HG03175 (cell line): ENCODE data around the gene MYO1D.

Source experiments
- ATAC-seq: cut with Tn5 transposase; IDR thresholded peaks from one replicate; pipeline ENCODE4 v1.9.1; 2021; ENCODE audit warnings: mild to moderate bottlenecking, moderate library complexity; ENCODE audit not compliant: unreplicated experiment

MYO1D gene

DNA sequence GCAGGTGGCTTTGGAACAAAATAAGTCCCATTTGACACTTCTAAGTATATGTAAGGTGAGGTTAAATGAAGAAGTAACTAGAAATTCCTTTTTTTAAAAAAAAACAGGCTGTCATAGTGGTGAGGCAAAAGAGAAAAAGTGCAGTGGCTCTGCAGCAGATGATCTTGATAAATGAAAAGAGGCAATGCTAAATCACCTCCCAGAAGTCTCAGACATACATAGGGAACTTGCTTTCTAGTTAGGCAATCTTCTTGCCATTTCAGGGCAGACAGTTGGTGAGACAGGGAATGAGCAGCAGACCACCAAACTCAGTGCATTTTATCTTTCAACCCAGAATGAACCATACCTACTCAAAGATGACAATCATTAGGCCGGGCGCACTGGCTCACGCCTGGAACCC, 90.8 kb downstream of the MYO1D start:
- no peak for ATAC-seq

DNA sequence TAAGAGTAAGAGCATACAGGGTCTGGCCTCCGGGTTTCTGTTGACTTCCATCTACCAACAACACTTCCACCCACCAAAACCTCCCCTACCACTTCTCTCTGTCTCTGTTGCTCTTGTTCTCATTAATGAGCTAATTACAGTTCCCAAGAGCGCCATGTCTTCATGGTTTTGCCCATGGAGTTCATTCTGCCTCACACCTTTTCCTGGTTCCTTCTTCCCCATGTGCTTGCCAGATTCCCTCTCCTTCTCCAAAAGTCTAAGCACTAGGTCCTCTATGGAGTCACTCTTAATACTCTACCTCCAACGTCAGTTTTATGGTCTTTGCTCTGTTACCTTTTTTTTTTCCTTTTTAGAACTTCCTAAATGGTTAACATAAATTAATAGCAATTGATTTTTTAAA, 92.8 kb downstream of the MYO1D start:
- no peak for ATAC-seq

DNA sequence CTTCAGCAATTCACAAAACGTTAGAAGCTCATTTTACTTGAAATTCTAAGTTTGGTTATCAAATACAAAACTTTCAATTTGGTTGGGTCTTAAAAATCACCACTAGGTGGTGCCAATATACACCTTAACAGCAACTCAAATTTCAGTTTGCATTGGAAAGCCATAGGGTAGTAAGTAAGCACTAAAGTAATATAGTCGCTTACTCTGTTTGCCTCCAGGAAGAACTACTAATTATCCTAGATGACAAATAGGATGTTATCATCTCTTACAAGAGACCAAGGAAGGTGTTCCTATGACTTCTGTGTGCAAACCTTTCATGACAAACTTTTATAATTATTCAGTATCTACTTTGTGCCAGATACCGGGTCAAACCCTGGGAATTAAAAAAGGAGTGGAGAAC, 93.3 kb downstream of the MYO1D start:
- no peak for ATAC-seq

DNA sequence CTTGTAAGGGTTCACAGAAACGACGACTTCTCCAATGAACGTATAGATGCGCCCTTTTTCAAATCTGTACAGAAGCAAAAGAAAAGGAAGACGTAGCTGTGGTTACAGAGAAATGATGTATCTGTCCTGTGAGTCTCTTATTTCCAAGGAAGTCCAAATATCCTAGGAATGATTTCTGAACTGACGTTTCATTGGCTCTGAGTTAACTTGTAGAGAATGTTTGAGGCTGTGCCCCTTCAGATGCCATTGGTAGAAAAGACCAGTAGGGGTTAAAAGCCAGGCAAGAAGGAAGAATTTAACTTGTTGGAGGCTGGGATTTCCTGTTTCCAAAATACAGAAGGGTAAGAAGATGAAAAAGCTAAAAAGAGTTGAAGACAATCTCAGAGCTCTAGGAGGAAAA, 96.2 kb downstream of the MYO1D start:
- no peak for ATAC-seq

DNA sequence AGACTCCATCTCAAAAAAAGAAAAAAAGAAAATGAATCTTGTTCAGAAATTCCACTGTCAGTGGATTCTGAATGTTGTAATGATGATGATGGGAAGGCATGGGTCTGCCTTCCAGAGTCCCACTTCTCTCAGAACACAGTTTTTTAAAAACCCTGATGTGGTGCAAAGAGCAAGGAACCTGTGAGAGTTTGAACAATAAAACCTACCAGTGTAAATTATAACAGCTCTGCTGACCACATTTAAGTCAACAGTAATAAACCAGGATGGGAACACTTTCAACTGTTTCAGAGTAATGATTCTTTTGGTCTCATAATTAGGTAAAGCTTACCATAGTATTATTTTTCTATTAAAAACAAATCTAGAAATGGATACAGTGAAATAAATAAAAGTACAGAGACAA, 99.0 kb downstream of the MYO1D start:
- ATAC-seq = no peak

DNA sequence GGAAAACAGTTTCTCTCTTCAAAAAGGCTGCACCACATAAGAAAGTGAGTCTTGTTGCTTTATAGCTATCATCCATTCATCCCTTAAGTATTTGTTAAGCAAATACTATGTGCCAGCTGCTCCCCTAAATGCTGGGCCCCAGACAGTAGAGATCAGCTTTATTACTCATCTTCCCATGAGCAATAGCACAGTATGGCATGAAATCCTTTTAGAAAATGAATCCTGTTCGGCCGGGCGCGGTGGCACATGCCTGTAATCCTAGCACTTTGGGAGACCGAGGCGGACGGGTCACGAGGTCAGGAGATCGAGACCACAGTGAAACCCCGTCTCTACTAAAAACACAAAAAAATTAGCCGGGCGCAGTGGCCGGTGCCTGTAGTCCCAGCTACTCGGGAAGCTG, 99.5 kb downstream of the MYO1D start:
- ATAC-seq = no peak

DNA sequence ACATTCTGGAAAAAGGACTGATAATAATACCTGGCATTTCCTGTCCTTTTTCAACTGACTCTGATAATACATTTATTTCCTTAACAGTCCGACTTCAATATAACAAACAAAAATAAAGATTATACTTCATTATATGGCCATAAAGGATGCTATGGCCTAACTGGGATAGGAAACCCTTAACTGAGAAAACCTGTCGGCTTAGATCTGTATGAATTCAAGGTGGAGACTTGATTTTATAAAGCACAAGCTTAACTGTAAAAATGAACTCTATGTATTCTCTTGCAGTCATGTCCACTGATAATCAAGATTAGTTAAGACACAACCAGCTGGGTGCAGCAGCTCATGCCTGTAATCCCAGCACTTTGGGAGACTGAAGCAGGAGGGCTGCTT, 102.2 kb downstream of the MYO1D start:
- no peak for ATAC-seq

DNA sequence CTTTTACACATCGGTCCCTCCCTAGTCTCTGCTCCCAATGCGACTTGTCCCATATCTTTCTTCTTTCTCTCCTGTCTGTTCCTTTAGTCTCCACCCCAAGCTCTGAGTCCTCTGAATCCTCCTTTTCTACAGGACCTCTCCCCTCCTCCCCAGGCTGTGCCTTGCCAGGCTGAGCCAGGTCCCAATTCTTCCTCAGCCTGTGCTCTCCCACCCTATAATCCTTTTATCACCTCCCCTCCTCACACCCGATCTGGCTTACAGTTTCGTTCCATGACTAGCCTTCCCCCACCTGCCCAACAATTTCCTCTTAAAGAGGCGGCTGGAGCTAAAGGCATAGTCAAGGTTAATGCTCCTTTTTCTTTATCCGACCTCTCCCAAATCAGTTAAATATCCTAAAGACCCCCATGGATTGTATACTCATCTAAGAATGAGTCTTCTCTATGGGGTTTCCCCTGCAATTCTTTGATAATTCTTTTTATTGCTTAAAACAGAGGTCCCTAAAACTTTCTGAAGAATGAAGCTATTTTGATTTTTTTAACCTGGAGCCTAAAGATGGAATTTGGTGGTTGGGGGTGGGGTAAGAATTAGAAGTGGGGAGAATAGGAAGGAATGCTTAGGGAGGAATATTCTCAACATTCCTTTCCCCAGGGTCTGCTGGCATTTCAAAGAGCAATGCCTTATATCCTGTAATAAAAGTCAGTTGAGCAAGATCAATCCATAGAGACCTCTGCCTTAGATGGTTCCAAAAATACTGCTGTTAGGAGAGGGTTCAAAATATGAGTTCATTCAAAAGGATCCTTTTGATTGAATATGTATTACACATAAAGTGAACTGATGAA, 102.8 kb downstream of the MYO1D start:
- ATAC-seq = no peak

DNA sequence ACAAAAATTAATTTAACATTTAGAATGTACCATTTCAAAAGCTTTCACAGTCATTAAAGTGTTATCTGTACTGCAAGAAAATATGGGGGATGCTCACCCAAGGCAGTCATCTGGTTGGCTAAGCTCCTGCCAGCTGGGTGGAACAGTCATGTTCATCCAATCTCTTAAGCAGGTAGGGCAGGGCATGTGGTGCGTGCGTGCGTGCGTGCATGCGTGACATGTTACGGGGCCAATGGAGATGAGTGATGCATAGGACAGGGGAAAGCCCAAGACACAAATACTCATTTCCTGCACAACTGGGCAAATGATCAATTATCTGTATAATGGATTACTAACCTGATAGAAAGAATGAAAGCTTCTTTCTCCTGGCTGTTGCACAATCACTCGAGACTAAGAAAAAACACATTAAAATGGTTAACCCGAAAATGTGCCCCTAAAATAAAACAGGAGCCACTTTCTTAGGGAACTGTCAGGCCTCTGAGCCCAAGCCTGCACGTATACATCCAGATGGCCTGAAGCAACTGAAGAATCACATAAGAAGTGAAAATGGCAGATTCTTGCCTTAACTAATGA, 104.4 kb downstream of the MYO1D start:
- ATAC-seq = peak; percentile 49

DNA sequence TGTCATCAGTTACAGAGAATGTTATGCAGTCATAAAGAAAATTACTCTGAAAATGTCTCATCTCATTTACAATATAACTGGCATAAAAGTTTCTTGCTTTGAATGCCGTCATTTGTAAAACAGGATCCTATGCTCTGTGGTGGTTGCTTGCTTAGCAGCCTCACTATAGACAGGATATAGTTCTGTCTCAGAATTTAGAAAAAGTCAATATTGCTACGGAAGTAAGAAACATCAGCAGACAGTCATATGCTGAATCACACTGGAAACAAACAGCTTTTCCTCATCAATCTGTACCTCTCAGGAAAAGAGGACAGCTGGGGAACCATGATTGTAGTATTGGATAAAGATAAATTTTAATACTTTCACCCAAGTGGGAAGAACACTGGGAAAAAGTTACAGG, 105.5 kb downstream of the MYO1D start:
- no peak for ATAC-seq

DNA sequence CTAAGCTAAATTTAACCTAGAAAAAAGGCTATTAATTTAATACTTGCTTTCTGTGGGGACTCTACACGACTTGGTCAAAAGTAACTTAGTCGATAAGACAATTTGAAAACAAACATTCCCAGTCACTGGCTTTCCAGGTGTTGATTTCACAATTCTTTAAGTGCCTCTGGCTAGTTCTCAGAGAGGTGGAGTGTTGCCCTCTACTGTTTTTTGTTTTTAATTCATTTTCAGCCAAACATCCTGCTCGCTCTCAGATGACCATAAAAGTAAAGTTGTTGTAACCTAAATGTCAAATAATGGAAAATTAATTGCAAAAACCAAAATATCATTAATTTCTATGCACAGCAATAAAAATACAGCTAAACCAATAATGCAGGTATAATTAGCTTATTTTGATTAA, 107.1 kb downstream of the MYO1D start:
- no peak for ATAC-seq

DNA sequence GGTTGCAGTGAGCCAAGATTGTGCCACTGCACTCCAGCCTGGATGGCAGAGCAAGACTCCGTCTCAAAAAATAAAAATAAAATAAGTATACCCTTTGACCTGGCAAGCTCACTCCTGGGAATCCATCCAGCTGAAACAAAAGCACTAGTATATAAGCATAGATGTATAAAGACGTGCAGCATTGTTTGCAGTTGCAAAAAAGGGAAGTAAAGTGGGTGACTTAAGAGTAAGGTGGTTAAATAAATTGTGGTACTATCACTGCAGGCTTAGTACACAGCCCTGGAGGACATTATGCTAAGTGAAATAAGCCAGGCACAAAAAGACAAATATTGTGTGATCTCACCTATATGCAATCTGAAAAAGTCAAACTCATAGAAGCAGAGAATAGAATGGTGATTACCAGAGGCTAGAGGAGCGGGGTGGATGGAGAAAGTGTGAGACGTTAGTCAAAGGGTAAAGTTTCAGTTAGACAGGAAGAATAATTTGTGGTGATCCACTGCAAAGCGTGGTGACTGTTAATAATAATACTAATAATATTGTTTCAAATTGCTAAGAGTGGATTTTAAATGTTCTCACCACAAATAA, 113.0 kb downstream of the MYO1D start:
- ATAC-seq = no peak

DNA sequence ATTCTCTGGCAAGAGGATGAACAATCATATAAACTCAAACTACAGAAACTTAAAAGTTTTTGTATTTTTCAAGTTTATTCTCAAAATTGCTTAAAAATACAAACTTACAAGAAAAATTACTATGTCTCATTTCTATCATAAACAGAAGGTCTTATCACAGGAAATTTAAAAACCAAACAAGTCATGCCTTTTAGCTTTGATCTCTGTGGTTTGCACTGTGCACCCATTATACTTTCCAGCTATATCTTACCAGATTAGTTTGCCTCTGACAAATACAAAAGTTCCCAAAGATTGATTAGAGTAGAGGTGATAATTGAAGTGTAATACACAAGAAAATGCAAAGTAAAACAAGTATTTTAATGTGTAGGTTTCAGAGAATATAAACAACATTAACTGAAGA, 117.4 kb downstream of the MYO1D start:
- no peak for ATAC-seq

DNA sequence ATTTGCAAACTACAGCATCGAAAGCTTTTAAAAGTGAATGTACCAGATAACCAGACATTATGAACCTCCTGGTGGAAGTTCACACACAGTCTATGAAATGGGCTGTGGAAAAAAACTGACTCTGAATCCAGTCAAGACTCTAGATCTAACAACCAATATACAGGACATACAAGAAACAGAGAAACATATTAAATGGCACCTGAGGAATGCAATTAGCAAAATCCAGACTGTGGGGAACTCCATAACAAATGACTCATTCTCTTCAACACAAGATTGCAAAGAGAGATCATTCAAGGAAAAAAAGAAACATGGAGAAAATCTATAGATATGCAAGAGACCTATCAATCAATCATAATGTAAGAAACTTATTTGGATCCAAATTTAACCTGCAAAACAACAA, 119.0 kb downstream of the MYO1D start:
- no peak for ATAC-seq

DNA sequence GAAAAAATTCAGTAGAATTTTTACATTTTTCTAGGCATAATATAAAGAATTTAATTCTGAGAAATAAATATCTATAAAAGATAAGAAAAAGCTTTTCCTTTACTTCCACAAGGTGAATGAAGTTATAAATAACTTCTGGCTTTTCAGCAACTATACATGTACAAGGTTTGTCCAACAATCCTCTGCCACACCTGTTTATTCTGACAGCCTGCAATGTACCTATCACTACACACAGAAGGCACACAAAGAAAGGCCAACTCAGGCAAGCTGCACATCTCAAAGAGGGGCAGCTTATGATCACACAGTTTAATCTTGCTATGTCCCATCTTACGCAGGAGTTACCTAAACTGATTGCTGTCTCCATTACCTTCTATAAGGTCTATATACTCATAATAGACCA, 120.2 kb downstream of the MYO1D start:
- no peak for ATAC-seq

DNA sequence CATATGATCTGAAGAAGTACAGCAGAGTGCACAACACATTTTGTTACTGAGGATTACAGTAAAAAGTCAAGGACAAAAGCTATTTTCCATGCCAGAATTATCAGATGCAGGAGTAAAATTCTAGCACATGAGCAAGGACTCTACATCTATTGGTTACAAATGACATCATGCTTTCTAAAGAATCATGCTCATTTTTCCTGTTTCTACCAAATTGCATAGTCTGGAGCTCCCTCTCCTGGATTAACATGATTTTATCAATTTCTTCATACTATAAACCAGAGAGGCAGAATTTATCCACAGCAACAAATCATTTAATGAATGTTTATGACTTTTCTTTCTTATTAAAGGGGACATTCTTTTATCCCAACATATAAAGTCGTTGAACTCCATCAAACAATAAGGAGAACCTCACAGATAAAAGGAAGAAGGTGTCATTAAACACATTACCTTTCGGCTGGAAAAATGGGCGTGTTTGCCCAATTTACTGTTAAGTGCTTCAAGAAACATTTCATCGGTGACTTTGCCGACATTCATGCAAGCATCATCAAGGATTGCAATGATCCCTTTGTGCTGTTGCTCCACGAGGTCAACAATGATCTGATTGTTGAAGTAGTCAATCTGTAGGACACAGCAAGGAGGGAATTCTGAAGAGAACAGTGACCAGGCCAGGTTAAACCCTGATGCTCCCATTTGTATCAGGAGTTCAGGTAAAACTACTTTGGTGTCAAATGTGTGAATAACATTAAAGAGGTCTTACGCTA, 121.7 kb downstream of the MYO1D start:
- ATAC-seq = no peak

DNA sequence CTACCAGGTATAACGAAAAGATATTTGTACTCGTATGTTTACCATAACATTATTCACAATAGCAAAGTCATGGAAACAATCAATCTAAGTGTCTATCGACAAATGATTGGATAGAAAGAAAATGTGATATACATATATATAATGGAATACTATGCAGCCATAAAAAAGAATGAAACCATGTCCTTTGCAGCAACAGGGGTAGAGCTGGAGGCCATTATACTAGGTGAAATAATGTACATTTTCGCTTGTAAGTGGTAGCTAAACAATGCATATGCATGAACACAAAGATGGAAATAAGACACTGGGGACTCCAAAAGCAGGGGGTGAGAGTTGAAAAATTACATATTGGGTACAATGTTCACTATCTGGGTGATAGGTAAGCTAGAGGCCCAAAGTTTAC, 124.0 kb downstream of the MYO1D start:
- no peak for ATAC-seq

DNA sequence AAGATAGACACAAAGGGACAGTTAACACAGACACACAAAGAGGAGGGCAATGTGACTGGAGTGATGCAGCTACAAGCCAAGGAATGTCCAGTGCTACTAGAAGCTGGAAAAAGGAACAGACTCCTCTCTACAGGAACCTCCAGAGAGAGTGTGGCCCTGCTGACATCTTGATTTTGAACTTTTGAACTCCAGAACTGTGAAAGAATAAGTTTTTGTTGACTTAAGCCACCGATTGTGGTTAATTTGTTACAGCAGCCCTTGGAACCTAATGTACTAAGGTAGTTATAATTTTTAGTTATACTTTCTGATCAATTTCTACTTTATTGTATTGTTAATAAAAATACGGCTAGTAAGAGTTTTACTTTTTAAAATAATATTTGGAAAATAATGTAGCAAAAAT, 129.1 kb downstream of the MYO1D start:
- no peak for ATAC-seq

DNA sequence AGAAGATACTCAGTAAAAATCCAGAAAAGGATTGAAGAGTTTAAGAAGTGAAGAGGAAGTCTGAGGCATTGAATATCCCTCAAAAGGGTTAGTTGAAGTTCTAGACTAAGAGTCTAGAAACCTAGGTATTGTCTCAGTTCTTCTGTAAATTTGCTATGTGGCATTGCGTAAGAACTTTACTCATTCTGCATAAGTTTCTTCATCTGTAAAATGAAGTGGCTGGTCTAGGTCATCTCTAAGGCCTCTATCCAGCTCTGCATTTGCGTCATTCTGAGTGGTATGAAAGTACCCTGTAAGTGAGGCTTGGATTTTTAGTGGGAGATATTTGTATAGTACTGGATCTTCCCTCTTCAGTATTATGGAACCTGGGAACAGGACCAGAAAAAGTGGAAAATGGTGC, 130.2 kb downstream of the MYO1D start:
- ATAC-seq = no peak

DNA sequence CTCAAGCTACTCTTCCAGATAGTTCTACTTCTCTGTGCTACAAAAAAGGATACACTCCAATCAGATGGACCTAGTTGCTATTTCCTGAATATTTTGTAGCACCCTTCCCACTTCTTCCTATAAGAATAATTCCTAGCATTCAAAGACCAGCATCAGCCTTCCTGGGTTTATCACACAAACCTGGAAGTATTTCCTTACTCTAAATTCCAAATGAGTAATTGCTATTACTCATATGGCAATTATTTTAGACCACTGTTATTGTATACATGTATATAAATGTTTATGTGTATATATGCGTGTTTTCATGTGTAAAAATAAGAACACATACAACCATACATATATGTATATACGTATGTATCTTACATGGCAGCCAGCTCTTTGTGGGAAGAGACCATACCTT, 130.6 kb downstream of the MYO1D start:
- ATAC-seq = no peak

DNA sequence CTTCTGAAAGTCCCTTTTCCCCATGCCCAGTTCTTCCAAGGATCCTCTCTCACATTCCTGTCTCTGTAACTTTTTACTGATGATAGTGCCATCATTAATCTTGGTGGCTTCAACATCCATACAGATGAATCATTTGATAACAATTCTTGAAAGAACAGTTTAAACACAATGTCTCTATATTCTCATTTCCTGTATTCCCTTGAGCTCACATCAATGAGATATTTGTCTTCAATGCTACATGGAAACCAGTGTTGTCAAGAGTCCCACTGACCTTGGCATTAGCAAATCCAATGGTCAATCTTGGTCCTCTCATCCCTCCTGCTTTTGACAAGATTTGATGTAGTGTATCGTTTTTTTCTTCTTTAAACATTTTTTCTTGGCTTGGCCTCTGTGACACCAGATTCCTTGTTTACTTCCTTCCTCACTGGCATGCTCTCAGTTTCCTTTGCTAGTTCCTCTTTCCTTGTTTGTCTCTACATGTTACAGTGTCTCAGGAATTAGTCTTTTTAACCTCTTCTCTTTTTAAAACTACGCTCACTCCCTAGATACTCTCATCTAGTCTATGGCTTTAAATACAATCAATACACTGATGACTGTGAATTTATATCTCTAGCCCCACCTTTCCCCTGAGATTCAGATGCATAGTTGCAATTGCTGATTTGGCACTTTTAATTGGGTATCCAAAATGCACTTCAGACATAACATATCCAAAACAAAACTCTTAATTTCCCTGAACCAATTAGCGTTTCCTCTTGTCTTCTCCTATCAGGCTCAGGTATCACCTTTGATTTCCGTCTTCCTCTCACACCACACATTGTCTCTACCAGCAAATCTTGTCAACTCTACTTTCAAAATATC, 134.0 kb downstream of the MYO1D start:
- ATAC-seq = no peak
